H1 (cell line): ENCODE results near the gene SUSD6. TPM values are rescaled to one million over a fixed set of nuclear protein-coding genes. Genes with fewer than 3 reads are reported as not detected.
"Not testable (repeated sequence)": the region's sequence is repeated elsewhere in the genome, so short reads cannot be mapped to it uniquely, and the experiment has no call there.

ENCODE experiments used
- CTCF ChIA-PET: fragments of 300-600 bp; sonication (Branson Sonifier 250); formaldehyde crosslinking; loops from one replicate; lab custom pipeline; 2021; ENCODE audit not compliant: partially characterized antibody; lab: Charles Lee
- POLR2A ChIA-PET: fragments of 300-600 bp; sonication (Branson Sonifier 250); formaldehyde crosslinking; loops from one replicate; lab custom pipeline; 2021; ENCODE audit warnings: inconsistent platforms; ENCODE audit not compliant: partially characterized antibody; lab: Charles Lee
- DNase-seq, 2 experiments: peaks; one replicate each; pipeline versions ENCODE4 v3.0.0 to v3.0.0-alpha.2; 2010 to 2022; ENCODE audit warnings: low spot score in 2 of 2, low read depth in 1 of 2, mixed read lengths in 1 of 2
- FAIRE-seq: peaks from 2 replicates; lab custom pipeline; 2011; peaks lifted over from hg19 to GRCh38; lab: Jason Lieb, UNC
- H2AFZ ChIP-seq: 2 replicates; pipeline ENCODE4 v1.8.1; 2012; ENCODE audit warnings: low read length, inconsistent platforms
- H2AK5ac ChIP-seq: 2 replicates; pipeline ENCODE4 v1.6.1; 2013; ENCODE audit warnings: low read depth, low read length
- H2BK120ac ChIP-seq: replicated peaks from 2 replicates; pipeline ENCODE3; 2013; ENCODE audit warnings: low read depth, low read length, inconsistent platforms
- H2BK12ac ChIP-seq: 2 replicates; pipeline ENCODE4 v1.6.1; 2013; ENCODE audit warnings: low read depth, low read length
- H2BK15ac ChIP-seq: 2 replicates; pipeline ENCODE4 v1.6.1; 2013; ENCODE audit warnings: low read length
- H2BK20ac ChIP-seq: 2 replicates; pipeline ENCODE4 v1.6.1; 2013; ENCODE audit warnings: low read length
- H2BK5ac ChIP-seq: 2 replicates; pipeline ENCODE4 v1.6.1; 2013; ENCODE audit warnings: low read depth, low read length
- H3K14ac ChIP-seq: 2 replicates; pipeline ENCODE4 v1.6.1; 2013; ENCODE audit warnings: inconsistent platforms; ENCODE audit not compliant: insufficient read length
- H3K18ac ChIP-seq: 2 replicates; pipeline ENCODE4 v1.6.1; 2013; ENCODE audit warnings: low read length; ENCODE audit errors: extremely low read depth
- H3K23ac ChIP-seq: 2 replicates; pipeline ENCODE4 v1.6.1; 2013; ENCODE audit warnings: inconsistent platforms; ENCODE audit not compliant: insufficient read length
- H3K23me2 ChIP-seq: 2 replicates; pipeline ENCODE4 v1.6.1; 2013; ENCODE audit warnings: low read depth, low read length
- H3K27ac ChIP-seq: 2 replicates; pipeline ENCODE4 v1.6.1; 2011; ENCODE audit warnings: low read depth, low read length, inconsistent platforms
- H3K27me3 ChIP-seq, 4 experiments: replicated peaks in 1 of 4; 1 replicate in 1 of 4; 2 replicates in 3 of 4; pipeline versions ENCODE4 v1.6.1 to v1.8.1; 2011 to 2013; ENCODE audit warnings: low read length in 3 of 4, mild to moderate bottlenecking in 3 of 4, inconsistent platforms in 2 of 4, mixed read lengths in 2 of 4, moderate library complexity in 1 of 4; ENCODE audit not compliant: control insufficient read depth in 3 of 4, insufficient read depth in 3 of 4; ENCODE audit errors: extremely low read depth in 1 of 4
- H3K36me3 ChIP-seq, 4 experiments: 2 replicates each; pipeline versions ENCODE4 v1.6.1 to v1.8.1; 2011 to 2013; ENCODE audit warnings: mild to moderate bottlenecking in 4 of 4, low read length in 3 of 4, moderate library complexity in 2 of 4, control low read depth in 1 of 4, inconsistent platforms in 1 of 4; ENCODE audit not compliant: insufficient read depth in 4 of 4, control insufficient read depth in 2 of 4
- H3K4ac ChIP-seq: replicated peaks from 2 replicates; pipeline ENCODE3; 2013; ENCODE audit warnings: low read length, low read depth, mixed read lengths, inconsistent platforms; ENCODE audit not compliant: insufficient read length
- H3K4me1 ChIP-seq, 4 experiments: replicated peaks in 1 of 4; 1 replicate in 1 of 4; 2 replicates in 3 of 4; pipeline versions ENCODE4 v1.6.1 to v1.8.1; 2011 to 2013; ENCODE audit warnings: low read length in 3 of 4, inconsistent platforms in 2 of 4, mixed read lengths in 1 of 4; ENCODE audit not compliant: insufficient read depth in 4 of 4, control insufficient read depth in 3 of 4
- H3K4me2 ChIP-seq, 2 experiments: 2 replicates each; pipeline versions ENCODE4 v1.6.1 to v1.8.1; 2011 to 2013; ENCODE audit warnings: low read depth in 2 of 2, low read length in 2 of 2, control low read depth in 1 of 2, inconsistent platforms in 1 of 2, mild to moderate bottlenecking in 1 of 2; ENCODE audit not compliant: insufficient read depth in 1 of 2
- H3K4me3 ChIP-seq, 4 experiments: fragments of 200-600, 300-600 bp in 1 of 4; sonication (generic), shearing (Covaris generic), sonication (Bioruptor Twin) in 1 of 4; 2 replicates each; pipeline versions ENCODE4 v1.5.1 to v1.8.1; 2011 to 2016; ENCODE audit warnings: low read length in 4 of 4, low read depth in 3 of 4, control low read depth in 2 of 4, inconsistent platforms in 2 of 4, mild to moderate bottlenecking in 2 of 4, mixed read lengths in 1 of 4, moderate library complexity in 1 of 4; ENCODE audit not compliant: insufficient read depth in 2 of 4; ENCODE audit errors: extremely low read depth in 1 of 4
- H3K56ac ChIP-seq: replicated peaks from 2 replicates; pipeline ENCODE3; 2013; ENCODE audit warnings: low read depth, mild to moderate bottlenecking, mixed read lengths, low read length, inconsistent platforms; ENCODE audit not compliant: insufficient read length
- H3K79me1 ChIP-seq: 2 replicates; pipeline ENCODE4 v1.6.1; 2013; ENCODE audit warnings: low read depth, low read length, control low read depth
- H3K79me2 ChIP-seq, 2 experiments: 2 replicates each; pipeline versions ENCODE4 v1.6.1 to v1.8.1; 2012 to 2013; ENCODE audit warnings: low read length in 2 of 2, mild to moderate bottlenecking in 2 of 2, inconsistent platforms in 1 of 2; ENCODE audit not compliant: insufficient read depth in 2 of 2, control insufficient read depth in 1 of 2
- H3K9ac ChIP-seq, 4 experiments: replicated peaks in 1 of 4; 1 replicate in 1 of 4; 2 replicates in 3 of 4; pipeline versions ENCODE4 v1.6.1 to v1.8.1; 2011 to 2013; ENCODE audit warnings: low read depth in 3 of 4, low read length in 3 of 4, control low read depth in 2 of 4, mild to moderate bottlenecking in 2 of 4, moderate library complexity in 2 of 4, inconsistent platforms in 1 of 4; ENCODE audit errors: extremely low read depth in 1 of 4
- H3K9me3 ChIP-seq, 2 experiments: 2 replicates each; pipeline versions ENCODE4 v1.6.1 to v1.8.1; 2012 to 2013; ENCODE audit warnings: mild to moderate bottlenecking in 2 of 2, moderate library complexity in 2 of 2, control low read depth in 1 of 2, inconsistent platforms in 1 of 2, low read depth in 1 of 2, low read length in 1 of 2, mixed read lengths in 1 of 2; ENCODE audit not compliant: insufficient read depth in 2 of 2
- H4K20me1 ChIP-seq, 2 experiments: replicated peaks in 1 of 2; 2 replicates each; pipeline versions ENCODE3 to v1.8.1; 2011 to 2013; ENCODE audit warnings: inconsistent platforms in 2 of 2, low read length in 2 of 2, mild to moderate bottlenecking in 1 of 2; ENCODE audit not compliant: insufficient read depth in 2 of 2, control insufficient read depth in 1 of 2
- H4K5ac ChIP-seq: 2 replicates; pipeline ENCODE4 v1.6.1; 2013; ENCODE audit warnings: low read length, low read depth, mixed read lengths, inconsistent platforms; ENCODE audit not compliant: insufficient read length
- H4K8ac ChIP-seq: 2 replicates; pipeline ENCODE4 v1.8.0; 2013; ENCODE audit warnings: mild to moderate bottlenecking, moderate library complexity, low read length, inconsistent platforms; ENCODE audit not compliant: insufficient read depth; ENCODE audit errors: extremely low read depth
- H4K91ac ChIP-seq: replicated peaks from 2 replicates; pipeline ENCODE3; 2013; ENCODE audit warnings: low read length, mixed read lengths, inconsistent platforms; ENCODE audit not compliant: insufficient read length
- WGBS, 2 experiments: shearing (Covaris generic) in 1 of 2; methylation state at CpG; one replicate each; pipeline versions ENCODE4 v1.1.6 to v1.1.7; 2013 to 2015; ENCODE audit warnings: low lambda C conversion rate in 2 of 2, mixed read lengths in 2 of 2, inconsistent platforms in 1 of 2, low coverage in 1 of 2, missing lambda C conversion rate in 1 of 2; ENCODE audit not compliant: insufficient replicate concordance in 2 of 2, insufficient coverage in 1 of 2, insufficient read length in 1 of 2; ENCODE audit errors: extremely low coverage in 1 of 2, missing lambda C conversion rate in 1 of 2; 5-methylcytosine and 5-hydroxymethylcytosine counted together
- polyA plus RNA-seq, 7 experiments: library from polyadenylated mRNA; depleted of rRNA in 3 of 7; stranded (reverse) in 5 of 7; unstranded in 2 of 7; fragments of >200 nt in 5 of 7; fragments of 200-250 nt in 2 of 7; gene quantifications; 1 replicate in 5 of 7; 2 replicates in 1 of 7; 4 replicates in 1 of 7; pipeline versions ENCODE4 v1.2.1 to v1.2.3, GENCODE V29; 2011 to 2013; ENCODE audit warnings: missing spikeins in 2 of 7, mixed read lengths in 2 of 7
- total RNA-seq: library from RNA; stranded (reverse); fragmentation: NEBNext Ultra II Directional; extraction: Animal tissue kit (Norgen Biotek cat#: 25700); gene quantifications from 2 replicates; pipeline ENCODE4 v1.2.1, GENCODE V29; 2021

The SUSD6 gene
- total and polyA plus RNA-seq, 2 of the 8 experiments (the other 6 are each of a cell fraction or from before 2014, with no cell fraction given): 3.0 to 3.8 TPM

DNA sequence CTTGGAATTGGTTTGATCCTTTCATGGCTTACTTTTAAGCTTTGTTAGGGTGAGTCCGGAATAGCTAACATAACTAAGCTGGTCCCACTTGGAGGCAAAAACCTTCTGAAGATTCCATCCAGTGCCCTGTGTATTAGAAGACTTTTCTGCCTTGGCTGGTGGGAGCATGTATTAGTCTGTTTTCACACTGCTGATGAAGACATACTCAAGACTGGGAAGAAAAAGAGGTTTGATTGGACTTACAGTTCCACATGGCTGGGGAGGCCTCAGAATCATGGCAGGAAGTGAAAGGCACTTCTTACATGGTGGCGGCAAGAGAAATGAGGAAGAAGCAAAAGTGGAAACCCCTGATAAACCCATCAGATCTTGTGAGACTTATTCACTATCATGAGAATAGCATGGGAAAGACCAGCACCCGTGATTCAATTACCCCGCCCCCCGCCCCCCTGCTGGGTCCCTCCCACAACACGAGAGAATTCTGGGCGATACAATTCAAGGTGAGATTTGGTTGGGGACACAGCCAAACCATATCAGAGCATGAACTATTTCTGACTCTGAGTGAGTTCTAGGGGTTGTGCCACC lies 30.9 kb downstream of the SUSD6 start:
- H3K27ac ChIP-seq, H3K4ac ChIP-seq, H2AFZ ChIP-seq, H2BK5ac ChIP-seq, H3K79me1 ChIP-seq, H3K79me2 ChIP-seq, H3K56ac ChIP-seq, H3K36me3 ChIP-seq, H3K4me2 ChIP-seq, DNase-seq, H3K9ac ChIP-seq, H2AK5ac ChIP-seq, H3K23me2 ChIP-seq, H2BK120ac ChIP-seq, CTCF ChIA-PET, POLR2A ChIA-PET, H2BK15ac ChIP-seq, H3K27me3 ChIP-seq, H4K91ac ChIP-seq, H3K18ac ChIP-seq, H3K4me3 ChIP-seq, H4K20me1 ChIP-seq, H4K5ac ChIP-seq, H2BK12ac ChIP-seq, H2BK20ac ChIP-seq, FAIRE-seq, H3K14ac ChIP-seq, H3K23ac ChIP-seq, H4K8ac ChIP-seq: not testable (repeated sequence)
- peaks cover 11 to 16% (median 14%) of the 10 kb centered on the region in 4 experiments for H3K4me1 ChIP-seq
- H3K9me3 ChIP-seq: peaks cover 7 to 14% of the 10 kb centered on the region in 2 experiments
- 74% methylated on average over 7 of the region's 7 CpGs; no CpG with 5 or more reads in 1 of the 2 experiments for WGBS, 2 experiments
